ENCODE results near the gene MYOM1.

Gene MYOM1

GRCh38 chr18:3192286-3192685 is 27.5 kb downstream of the MYOM1 start:
- no peak for TF ChIP-seq CTCF (IDR thresholded peaks at IDR 0.05; ENCODE audit: extremely low read depth, missing control alignments)
- DNase-seq (ENCODE audit: low spot score): no peak

GRCh38 chr18:3190610-3191009 is 29.2 kb downstream of the MYOM1 start:
- no peak for TF ChIP-seq CTCF (IDR thresholded peaks at IDR 0.05; ENCODE audit: extremely low read depth, missing control alignments)
- DNase-seq (ENCODE audit: low spot score): no peak

GRCh38 chr18:3189884-3190283 is 29.9 kb downstream of the MYOM1 start:
- no peak for TF ChIP-seq CTCF (IDR thresholded peaks at IDR 0.05; ENCODE audit: extremely low read depth, missing control alignments)
- no peak for DNase-seq (ENCODE audit: low spot score)

- no peak for TF ChIP-seq CTCF (IDR thresholded peaks at IDR 0.05; ENCODE audit: extremely low read depth, missing control alignments)
- DNase-seq (ENCODE audit: low spot score): no peak
These were observed 32.8 kb downstream of the MYOM1 start for GRCh38 chr18:3186678-3187658.

- no peak for TF ChIP-seq CTCF (IDR thresholded peaks at IDR 0.05; ENCODE audit: extremely low read depth, missing control alignments)
- no peak for DNase-seq (ENCODE audit: low spot score)
These were observed 35.3 kb downstream of the MYOM1 start for GRCh38 chr18:3184275-3184963.

- TF ChIP-seq CTCF (IDR thresholded peaks at IDR 0.05; ENCODE audit: extremely low read depth, missing control alignments): no peak
- DNase-seq (ENCODE audit: low spot score): no peak
These were observed 36.6 kb downstream of the MYOM1 start for GRCh38 chr18:3183103-3183717.

- no peak for TF ChIP-seq CTCF (IDR thresholded peaks at IDR 0.05; ENCODE audit: extremely low read depth, missing control alignments)
- no peak for DNase-seq (ENCODE audit: low spot score)
These were observed 39.4 kb downstream of the MYOM1 start for GRCh38 chr18:3180325-3180724.
